Activated naive CD8-positive, alpha-beta T cell treated with anti-CD3 and anti-CD28 coated beads, Interleukin-2, amount 50 U/mL, for 24 hours (primary cell): Measurements from ENCODE around the gene CAPZA1.
"Not testable (repeated sequence)": the region's sequence is repeated elsewhere in the genome, so short reads cannot be mapped to it uniquely, and the experiment has no call there.

Source experiments
- ATAC-seq: fragments of 150-1000 bp; cut with Tn5 transposase; one replicate; pipeline ENCODE4 v1.10.0; 2021
- DNase-seq: peaks from one replicate; pipeline ENCODE4 v3.0.0; 2021
- H3K27ac Mint-ChIP-seq: one replicate; pipeline ENCODE4 v1.8.0; 2021; ENCODE audit warnings: mild to moderate bottlenecking, mixed read lengths
- H3K27me3 Mint-ChIP-seq: one replicate; pipeline ENCODE4 v1.8.0; 2021; ENCODE audit warnings: mixed read lengths
- H3K36me3 Mint-ChIP-seq: one replicate; pipeline ENCODE4 v1.8.0; 2021; ENCODE audit warnings: low read depth, mixed read lengths
- H3K4me1 Mint-ChIP-seq: one replicate; pipeline ENCODE4 v1.8.0; 2021; ENCODE audit warnings: mixed read lengths
- H3K4me3 Mint-ChIP-seq: one replicate; pipeline ENCODE4 v1.8.0; 2021; ENCODE audit warnings: mild to moderate bottlenecking, moderate library complexity, mixed read lengths
- H3K9me3 Mint-ChIP-seq: one replicate; pipeline ENCODE4 v1.8.0; 2021; ENCODE audit warnings: mixed read lengths

CAPZA1 gene

DNA sequence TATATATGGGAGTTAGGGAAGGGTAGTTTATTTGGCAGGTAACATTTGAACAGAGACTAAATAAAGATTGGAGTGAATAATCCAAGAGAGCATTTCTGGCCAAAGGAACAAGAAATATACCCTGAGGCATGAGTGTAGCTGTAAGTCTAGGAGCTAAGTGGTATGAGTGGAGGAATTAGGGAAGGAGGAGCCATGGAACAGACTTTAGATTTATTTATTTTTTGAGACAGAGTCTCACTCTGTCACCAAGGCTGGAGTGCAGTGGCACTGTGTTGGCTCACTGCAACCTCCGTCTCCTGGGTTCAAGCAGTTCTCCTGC lies 18.4 kb downstream of the CAPZA1 start:
- Mint-ChIP-seq H3K36me3 (peaks cover 26% of the 10 kb centered on the region), H3K4me1 (peaks cover 61% of the 10 kb centered on the region), H3K27ac (peak overlapping the region; percentile 43)

DNA sequence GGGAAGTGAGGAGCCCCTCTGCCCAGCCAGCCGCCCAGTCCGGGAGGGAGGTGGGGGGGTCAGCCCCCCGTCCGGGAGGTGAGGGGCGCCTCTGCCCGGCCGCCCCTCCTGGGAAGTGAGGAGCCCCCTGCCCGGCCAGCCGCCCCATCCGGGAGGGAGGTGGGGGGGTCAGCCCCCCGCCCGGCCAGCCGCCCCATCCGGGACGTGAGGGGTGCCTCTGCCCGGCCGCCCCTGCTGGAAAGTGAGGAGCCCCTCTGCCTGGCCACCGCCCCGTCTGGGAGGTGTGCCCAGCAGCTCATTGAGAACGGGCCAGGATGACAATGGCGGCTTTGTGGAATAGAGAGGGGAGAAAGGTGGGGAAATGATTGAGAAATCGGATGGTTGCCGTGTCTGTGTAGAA lies 20.8 kb downstream of the CAPZA1 start:
- peaks cover 51% of the 10 kb centered on the region for H3K4me1 Mint-ChIP-seq
- not testable (repeated sequence) for H3K27ac Mint-ChIP-seq, ATAC-seq, DNase-seq, H3K4me3 Mint-ChIP-seq, H3K27me3 Mint-ChIP-seq, H3K9me3 Mint-ChIP-seq
- peaks cover 31% of the 10 kb centered on the region for H3K36me3 Mint-ChIP-seq

More for the DNA sequence above, 18.4 kb downstream of the CAPZA1 start:
- Mint-ChIP-seq H3K9me3 (no peaks in the 10 kb centered on the region), H3K4me3 (no peak overlapping the region), H3K27me3 (no peaks in the 10 kb centered on the region)
- DNase-seq (no peak), ATAC-seq (no peak)

DNA sequence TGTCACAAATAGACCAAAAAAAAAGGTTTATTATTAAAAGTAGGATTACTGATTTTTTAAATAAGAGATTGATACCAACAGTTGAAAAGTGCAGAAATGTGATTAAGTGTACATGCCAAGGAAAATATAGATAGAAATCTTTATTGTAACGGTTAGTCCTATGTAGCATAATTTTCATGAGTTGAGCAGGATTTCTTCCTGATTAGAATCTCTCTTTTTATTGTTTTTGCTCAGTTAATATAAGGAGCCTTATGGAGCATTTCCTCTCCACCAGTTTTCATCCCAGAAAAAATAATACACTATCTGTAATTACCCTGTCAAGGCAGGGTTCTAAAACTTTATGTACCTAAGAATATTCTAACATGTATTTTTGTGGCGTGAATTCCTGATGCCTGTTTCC lies 23.4 kb downstream of the CAPZA1 start:
- DNase-seq = no peak
- Mint-ChIP-seq H3K27ac (peak overlapping the region; percentile 79), H3K36me3 (peaks cover 42% of the 10 kb centered on the region)

DNA sequence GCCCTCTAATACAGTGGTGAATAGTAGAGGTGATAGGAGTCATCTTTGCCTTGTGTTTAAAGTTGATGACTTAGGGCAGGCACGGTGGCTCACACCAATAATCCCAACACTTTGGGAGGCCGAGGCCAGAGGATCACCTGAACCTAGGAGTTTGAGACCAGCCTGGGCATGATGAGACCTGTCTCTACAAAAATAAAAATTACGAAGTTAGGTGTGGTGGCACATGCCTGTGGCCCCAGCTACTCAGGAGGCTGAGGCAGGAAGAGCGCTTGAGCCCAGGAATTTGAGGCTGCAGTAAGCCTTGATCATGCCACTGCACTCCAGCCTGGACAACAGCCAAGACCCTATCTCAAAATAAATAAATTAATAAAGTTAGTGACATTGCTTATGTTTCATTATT lies 26.6 kb downstream of the CAPZA1 start:
- no peak overlapping the region for H3K4me3 Mint-ChIP-seq
- no peaks in the 10 kb centered on the region for H3K9me3 Mint-ChIP-seq
- peaks cover 37% of the 10 kb centered on the region for H3K4me1 Mint-ChIP-seq
- no peak overlapping the region for H3K27ac Mint-ChIP-seq
- DNase-seq = no peak
- H3K27me3 Mint-ChIP-seq = no peaks in the 10 kb centered on the region
- peaks cover 63% of the 10 kb centered on the region for H3K36me3 Mint-ChIP-seq
- no peak for ATAC-seq

More for the DNA sequence above, 23.4 kb downstream of the CAPZA1 start:
- Mint-ChIP-seq H3K4me3 (no peak overlapping the region), H3K4me1 (peaks cover 41% of the 10 kb centered on the region), H3K27me3 (no peaks in the 10 kb centered on the region), H3K9me3 (no peaks in the 10 kb centered on the region)
- ATAC-seq = no peak

DNA sequence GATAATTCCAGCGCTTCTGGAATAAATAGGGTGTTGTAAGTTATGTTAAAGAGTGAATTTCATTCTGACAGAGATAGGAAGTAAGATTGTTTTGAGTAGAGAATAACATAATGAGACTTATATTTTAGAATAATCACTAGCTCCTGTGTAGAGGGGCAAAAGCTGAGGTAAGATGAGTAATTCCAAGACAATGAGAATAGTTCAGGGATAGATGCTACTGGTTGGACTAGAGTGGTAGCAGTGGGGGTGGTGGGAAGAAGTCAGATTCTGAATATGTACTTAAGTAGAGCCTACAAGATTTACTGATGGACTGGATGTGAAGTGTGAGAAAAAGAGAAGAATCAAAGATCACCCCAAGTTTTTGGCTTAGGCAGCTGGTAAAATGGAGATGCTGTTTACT lies 31.6 kb downstream of the CAPZA1 start:
- peaks cover 56% of the 10 kb centered on the region for H3K36me3 Mint-ChIP-seq
- H3K4me1 Mint-ChIP-seq = peaks cover 18% of the 10 kb centered on the region
- H3K27ac Mint-ChIP-seq = no peak overlapping the region
- no peak overlapping the region for H3K4me3 Mint-ChIP-seq
- no peaks in the 10 kb centered on the region for H3K9me3 Mint-ChIP-seq
- no peaks in the 10 kb centered on the region for H3K27me3 Mint-ChIP-seq
- ATAC-seq = no peak
- no peak for DNase-seq

DNA sequence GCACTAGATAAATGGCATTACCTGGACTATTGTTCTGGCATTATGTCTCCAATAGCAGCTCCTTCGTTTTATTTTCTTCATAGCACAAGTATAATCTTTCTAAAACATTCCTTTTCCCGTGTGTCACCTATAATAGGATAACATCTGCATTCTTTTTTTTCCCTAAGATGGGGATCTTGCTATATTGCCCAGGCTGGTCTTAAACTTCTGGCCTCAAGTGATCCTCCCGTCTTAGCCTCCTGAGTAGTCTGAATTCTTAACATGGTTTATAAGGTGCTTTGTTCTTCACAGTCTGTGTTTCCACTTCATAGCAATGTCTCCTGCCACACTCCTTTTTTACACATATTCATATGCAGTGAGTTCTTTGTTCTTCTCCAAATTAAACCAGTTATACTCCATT lies 46.2 kb downstream of the CAPZA1 start:
- H3K4me3 Mint-ChIP-seq = no peak overlapping the region
- no peaks in the 10 kb centered on the region for H3K27me3 Mint-ChIP-seq
- peak overlapping the region; percentile 21 for H3K27ac Mint-ChIP-seq
- peaks cover 20% of the 10 kb centered on the region for H3K4me1 Mint-ChIP-seq
- H3K36me3 Mint-ChIP-seq = peaks cover 80% of the 10 kb centered on the region
- no peak for DNase-seq
- H3K9me3 Mint-ChIP-seq = no peaks in the 10 kb centered on the region
- ATAC-seq = no peak

DNA sequence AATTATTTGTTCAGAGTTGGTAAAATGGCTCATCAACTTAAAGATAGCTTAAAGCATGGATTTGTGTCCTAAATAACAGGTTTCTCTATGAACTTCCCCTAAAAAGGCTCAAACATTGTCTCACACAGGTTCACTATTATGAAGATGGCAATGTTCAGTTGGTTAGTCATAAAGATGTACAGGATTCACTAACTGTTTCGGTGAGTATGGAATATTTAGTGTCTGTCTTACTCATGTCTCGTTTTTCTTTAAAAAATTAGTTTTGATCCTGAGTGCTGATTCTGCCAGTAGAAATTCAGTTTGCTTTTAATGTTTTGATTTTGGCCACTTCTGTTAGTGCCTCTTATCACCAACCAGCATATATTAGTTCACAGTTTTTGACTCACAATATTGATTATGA lies 47.3 kb downstream of the CAPZA1 start:
- no peak for DNase-seq
- no peaks in the 10 kb centered on the region for H3K9me3 Mint-ChIP-seq
- H3K4me3 Mint-ChIP-seq = no peak overlapping the region
- H3K36me3 Mint-ChIP-seq = peaks cover 80% of the 10 kb centered on the region
- H3K4me1 Mint-ChIP-seq = peaks cover 20% of the 10 kb centered on the region
- ATAC-seq = no peak
- no peaks in the 10 kb centered on the region for H3K27me3 Mint-ChIP-seq
- peak overlapping the region; percentile 44 for H3K27ac Mint-ChIP-seq

DNA sequence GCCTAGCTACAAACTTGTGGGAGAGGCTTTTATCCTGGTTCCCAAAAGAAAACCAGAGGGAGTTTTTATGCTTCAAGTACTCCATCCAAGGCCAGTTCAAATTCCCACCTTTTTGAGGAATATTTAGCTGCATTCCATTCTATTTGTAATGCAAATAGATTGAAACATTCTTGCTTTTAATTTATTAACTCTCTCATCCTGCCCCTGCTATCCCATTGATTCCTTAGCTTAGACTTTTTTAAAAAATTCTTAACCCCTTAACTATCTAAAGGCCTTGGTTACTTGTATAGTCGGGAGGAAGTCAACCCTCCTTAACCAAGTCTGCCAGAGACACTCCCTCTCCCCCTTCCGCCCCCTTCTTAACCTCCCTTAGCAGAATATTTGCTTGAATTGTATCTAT lies 52.4 kb downstream of the CAPZA1 start:
- ATAC-seq = no peak
- no peaks in the 10 kb centered on the region for H3K9me3 Mint-ChIP-seq
- H3K27me3 Mint-ChIP-seq = no peaks in the 10 kb centered on the region
- no peak overlapping the region for H3K4me3 Mint-ChIP-seq
- H3K4me1 Mint-ChIP-seq = peaks cover 42% of the 10 kb centered on the region
- H3K36me3 Mint-ChIP-seq = peaks cover 59% of the 10 kb centered on the region
- no peak overlapping the region for H3K27ac Mint-ChIP-seq
- DNase-seq = no peak

DNA sequence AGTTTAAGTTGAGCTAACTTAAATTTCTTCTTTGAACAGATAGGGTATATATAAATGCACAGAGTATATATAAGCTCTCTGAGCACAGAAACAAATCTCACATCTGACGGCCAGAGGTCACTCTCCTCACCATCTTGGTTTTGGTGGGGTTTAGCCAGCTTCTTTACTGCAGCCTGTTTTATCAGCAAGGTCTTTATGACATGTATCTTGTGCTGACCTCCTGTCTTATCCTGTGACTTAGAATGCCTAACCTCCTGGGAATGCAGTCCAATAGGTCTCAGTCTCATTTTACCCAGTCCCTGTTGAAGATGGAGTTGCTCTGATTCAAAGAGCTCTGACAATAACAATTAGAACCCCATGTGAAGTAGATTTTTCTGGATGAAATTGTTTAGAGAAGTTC lies 53.2 kb downstream of the CAPZA1 start:
- Mint-ChIP-seq H3K9me3 (no peaks in the 10 kb centered on the region), H3K27me3 (no peaks in the 10 kb centered on the region), H3K27ac (peak overlapping the region; percentile 15), H3K36me3 (peaks cover 50% of the 10 kb centered on the region), H3K4me3 (no peak overlapping the region), H3K4me1 (peaks cover 43% of the 10 kb centered on the region)
- DNase-seq (no peak), ATAC-seq (no peak)

DNA sequence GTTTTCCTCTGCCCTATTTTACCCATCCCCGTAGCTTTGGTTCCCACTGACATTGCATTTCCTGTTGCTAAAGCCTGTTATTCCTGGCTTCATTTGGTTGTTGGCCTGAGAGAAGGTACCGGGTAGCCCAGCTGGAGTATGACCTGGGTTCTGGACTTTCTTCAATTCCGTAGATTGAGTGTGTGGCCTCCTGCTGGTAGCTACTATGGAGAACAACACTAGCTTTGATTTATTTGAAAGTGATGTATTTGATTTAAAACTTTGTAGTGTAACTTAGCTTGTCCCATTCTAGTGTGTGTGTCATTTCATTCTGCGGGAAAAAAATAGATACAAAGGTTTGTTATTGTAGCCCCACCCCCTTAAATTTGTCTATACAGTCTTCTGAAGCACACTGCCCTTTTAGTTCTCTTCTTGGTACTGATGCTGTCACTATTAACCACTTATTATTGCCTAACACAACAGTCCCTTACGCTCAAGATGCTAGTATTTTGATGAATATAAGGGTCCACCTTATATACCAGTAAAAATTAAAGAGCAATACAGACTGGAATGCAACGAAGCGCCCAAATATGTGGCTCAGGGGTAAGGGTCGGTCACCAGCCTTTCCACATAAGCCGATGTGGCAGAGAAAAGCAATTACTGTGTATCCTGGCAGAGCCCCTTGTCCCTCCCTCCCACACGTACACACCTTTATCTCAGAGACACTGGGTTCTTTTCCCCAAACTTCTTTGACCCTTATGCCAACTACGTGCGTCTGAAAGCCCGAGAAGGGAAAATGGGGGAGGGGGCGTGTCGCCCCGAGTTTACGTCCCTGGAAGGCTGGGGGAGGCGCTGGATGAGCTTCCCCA lies 54.2 kb downstream of the CAPZA1 start:
- H3K36me3 Mint-ChIP-seq = peaks cover 45% of the 10 kb centered on the region
- peaks cover 43% of the 10 kb centered on the region for H3K4me1 Mint-ChIP-seq
- H3K27me3 Mint-ChIP-seq = no peaks in the 10 kb centered on the region
- DNase-seq (no peak), ATAC-seq (peak; percentile 12)
- peak overlapping the region; percentile 95 for H3K27ac Mint-ChIP-seq
- no peaks in the 10 kb centered on the region for H3K9me3 Mint-ChIP-seq
- peak overlapping the region; percentile 89 for H3K4me3 Mint-ChIP-seq

DNA sequence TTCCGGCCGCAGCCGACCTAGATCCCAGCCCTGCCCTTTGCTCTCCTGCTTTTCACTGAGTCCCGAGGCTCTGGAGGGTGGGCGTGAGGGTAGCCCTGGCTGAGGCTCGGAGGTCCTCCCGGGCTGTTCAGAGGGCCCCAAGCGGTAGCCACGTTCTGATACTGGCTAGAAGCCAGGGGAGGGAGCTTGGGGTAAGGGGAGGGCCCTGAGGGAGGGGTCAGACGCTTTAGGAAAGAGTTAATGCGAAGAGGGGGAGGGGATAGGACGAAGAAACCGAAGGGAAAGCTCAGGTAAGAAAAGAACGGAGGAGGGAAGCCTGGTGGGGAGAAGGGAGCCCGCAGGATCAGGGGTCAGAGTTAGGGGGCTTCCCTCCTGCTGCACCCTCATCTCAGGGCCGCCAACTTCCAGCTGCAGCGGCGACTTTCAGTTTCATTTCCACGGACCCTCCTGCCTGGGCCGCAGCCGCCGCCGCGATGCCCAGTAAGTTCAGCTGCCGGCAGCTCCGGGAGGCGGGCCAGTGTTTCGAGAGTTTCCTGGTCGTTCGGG lies 54.9 kb downstream of the CAPZA1 start, which contains the start of gene MOV10:
TSS of gene MOV10 (plus strand) at position 220 of the 546 bp plus-strand sequence. CDS start at position 474, 254 bp downstream.
- no peaks in the 10 kb centered on the region for H3K27me3 Mint-ChIP-seq
- ATAC-seq = peak; percentile 77
- peaks cover 42% of the 10 kb centered on the region for H3K4me1 Mint-ChIP-seq
- H3K36me3 Mint-ChIP-seq = peaks cover 38% of the 10 kb centered on the region
- peak within 1 kb of the TSS; percentile 95 for H3K27ac Mint-ChIP-seq
- H3K9me3 Mint-ChIP-seq = no peaks in the 10 kb centered on the region
- peak; percentile 68 for DNase-seq
- H3K4me3 Mint-ChIP-seq = peak within 1 kb of the TSS; percentile 89

DNA sequence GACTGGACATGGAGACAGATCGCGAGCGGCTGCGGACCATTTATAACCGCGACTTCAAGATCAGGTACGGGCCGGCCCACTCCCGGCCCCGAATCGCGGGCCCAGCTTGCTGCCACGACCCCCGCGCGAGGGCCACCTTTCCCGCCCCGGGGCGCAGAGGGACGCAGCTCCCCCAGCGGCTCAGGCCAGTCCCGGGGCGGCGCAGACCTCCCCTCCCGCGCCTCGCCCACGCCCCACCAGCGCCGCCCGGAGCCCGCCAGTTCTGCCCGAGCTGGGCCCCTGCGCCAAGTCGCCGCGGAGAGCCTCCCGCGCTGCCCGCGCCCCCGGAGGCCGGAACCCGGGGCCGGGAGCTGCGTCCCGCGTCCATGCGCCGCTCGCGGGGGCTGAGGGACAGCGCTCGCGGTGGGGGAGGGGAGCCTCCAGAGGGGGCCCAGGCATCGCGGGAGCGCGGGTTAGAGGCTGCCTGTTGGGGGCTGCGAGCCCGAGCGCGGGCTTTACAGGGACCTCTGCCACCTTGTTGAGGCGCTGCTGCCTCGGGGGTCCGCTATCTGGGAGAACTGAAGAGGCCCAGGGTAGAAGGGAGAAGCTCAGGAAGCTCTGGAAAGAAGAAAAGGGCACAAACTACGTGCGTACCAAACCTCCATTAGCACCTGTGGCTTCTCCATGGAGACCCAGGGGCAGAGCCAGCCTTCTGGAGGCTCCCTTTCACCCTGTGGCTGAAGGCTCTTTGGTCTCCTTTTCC lies 55.5 kb downstream of the CAPZA1 start:
- H3K36me3 Mint-ChIP-seq = peaks cover 36% of the 10 kb centered on the region
- peak overlapping the region; percentile 89 for H3K4me3 Mint-ChIP-seq
- H3K4me1 Mint-ChIP-seq = peaks cover 42% of the 10 kb centered on the region
- peak overlapping the region; percentile 95 for H3K27ac Mint-ChIP-seq
- DNase-seq = peak; percentile 56
- H3K9me3 Mint-ChIP-seq = no peaks in the 10 kb centered on the region
- no peaks in the 10 kb centered on the region for H3K27me3 Mint-ChIP-seq
- peak; percentile 55 for ATAC-seq

DNA sequence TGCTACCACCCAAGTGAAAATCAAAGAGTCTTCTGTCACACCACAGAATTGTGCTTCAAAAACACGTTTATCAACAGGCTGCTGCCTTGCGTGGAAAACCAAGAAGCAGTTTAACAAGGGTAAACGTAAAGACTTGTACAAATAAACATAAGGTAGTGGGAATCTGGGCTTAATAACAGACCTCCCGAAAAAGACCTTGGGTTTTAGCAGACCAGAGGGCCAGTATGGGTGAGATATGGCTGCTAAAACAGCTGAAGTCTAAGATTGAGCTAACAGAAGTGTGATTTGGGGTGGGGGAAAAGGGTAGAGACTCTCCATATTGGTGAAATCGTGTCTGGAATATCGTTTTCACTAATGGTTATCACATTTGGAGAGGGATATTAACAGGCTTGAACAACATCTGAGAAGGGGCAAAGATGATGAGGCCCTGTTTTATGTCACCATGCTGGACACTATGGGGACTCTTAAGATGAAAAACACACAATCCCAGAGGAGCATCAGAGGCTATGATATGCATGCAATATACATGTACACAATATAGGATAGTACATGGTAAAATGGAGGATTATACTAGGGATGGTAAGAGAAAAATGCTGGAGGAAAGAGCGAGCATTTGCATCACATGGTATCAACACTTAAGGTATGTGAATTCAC lies 56.2 kb downstream of the CAPZA1 start:
- H3K27me3 Mint-ChIP-seq = no peaks in the 10 kb centered on the region
- H3K36me3 Mint-ChIP-seq = peaks cover 29% of the 10 kb centered on the region
- DNase-seq (no peak), ATAC-seq (no peak)
- no peaks in the 10 kb centered on the region for H3K9me3 Mint-ChIP-seq
- peak overlapping the region; percentile 50 for H3K27ac Mint-ChIP-seq
- H3K4me3 Mint-ChIP-seq = peak overlapping the region; percentile 75
- peaks cover 42% of the 10 kb centered on the region for H3K4me1 Mint-ChIP-seq

DNA sequence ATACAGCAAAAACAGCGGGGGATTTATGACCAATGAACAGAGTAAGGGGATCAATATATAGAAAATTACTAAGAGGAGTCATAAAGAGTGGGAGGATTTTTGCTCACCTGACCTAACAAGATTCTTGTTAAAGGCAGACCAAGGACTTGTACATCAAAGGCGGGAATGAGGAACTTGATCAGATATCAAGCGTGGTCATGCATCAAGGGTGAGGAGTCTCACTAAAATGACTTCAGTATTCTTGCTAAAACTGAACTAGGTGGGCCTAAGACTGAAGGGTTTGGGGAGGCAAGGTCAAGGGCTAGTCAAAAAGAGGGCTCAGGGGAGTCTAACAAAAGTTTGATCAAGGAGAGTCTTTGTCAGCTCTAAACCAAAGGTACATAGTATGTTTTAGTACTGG lies 56.9 kb downstream of the CAPZA1 start:
- no peaks in the 10 kb centered on the region for H3K27me3 Mint-ChIP-seq
- no peaks in the 10 kb centered on the region for H3K9me3 Mint-ChIP-seq
- no peak overlapping the region for H3K27ac Mint-ChIP-seq
- peaks cover 42% of the 10 kb centered on the region for H3K4me1 Mint-ChIP-seq
- H3K4me3 Mint-ChIP-seq = peak overlapping the region; percentile 2
- peaks cover 23% of the 10 kb centered on the region for H3K36me3 Mint-ChIP-seq
- no peak for ATAC-seq
- no peak for DNase-seq
